GM18867 (cell line): Measurements from ENCODE around the gene IGF2BP2.
A peak's percentile ranks its signal among the peaks of the same experiment; 100 is the strongest.
"Not testable (repeated sequence)": the region's sequence is repeated elsewhere in the genome, so short reads cannot be mapped to it uniquely, and the experiment has no call there.

Experiments
- ATAC-seq: cut with Tn5 transposase; IDR thresholded peaks from one replicate; pipeline ENCODE4 v1.9.1; 2021; ENCODE audit warnings: mild to moderate bottlenecking, moderate library complexity; ENCODE audit not compliant: unreplicated experiment

The IGF2BP2 gene

DNA sequence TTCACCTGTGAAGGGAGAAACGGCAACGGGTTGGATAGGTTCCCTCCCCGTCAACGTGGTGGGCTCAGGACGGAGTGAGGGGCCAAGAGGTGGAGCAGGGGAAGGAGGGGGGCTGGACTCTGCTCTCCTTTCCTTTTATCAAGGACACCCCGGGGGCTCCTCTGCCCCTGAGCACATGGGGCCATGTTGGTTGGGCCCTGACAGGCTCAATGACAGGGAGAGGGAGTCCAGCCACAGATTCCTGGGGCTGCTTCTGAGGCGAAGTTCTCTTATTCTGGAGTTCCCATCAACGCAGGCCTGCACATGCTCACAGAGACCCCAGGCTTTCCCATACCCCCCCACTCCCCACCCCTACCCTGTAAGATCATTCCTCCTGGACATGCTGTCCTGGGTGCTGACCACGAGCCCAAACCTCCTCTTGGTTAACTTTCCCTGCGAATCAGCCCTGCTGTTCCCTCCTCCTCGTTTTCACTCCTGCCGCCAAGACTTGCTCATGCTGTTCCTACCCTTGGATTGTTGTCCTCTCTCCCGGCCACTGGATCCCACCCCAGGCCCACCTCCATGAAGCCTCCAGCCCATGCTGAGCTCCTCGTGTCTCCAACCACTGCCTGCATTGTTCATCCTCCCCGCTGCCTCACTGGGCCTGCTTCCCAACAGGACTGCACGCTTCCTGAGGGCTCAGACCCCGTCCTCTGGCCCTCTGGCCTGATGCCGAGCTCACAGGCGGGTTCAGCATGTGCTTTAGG is 177.5 kb downstream of the IGF2BP2 start:
- no peak for ATAC-seq

DNA sequence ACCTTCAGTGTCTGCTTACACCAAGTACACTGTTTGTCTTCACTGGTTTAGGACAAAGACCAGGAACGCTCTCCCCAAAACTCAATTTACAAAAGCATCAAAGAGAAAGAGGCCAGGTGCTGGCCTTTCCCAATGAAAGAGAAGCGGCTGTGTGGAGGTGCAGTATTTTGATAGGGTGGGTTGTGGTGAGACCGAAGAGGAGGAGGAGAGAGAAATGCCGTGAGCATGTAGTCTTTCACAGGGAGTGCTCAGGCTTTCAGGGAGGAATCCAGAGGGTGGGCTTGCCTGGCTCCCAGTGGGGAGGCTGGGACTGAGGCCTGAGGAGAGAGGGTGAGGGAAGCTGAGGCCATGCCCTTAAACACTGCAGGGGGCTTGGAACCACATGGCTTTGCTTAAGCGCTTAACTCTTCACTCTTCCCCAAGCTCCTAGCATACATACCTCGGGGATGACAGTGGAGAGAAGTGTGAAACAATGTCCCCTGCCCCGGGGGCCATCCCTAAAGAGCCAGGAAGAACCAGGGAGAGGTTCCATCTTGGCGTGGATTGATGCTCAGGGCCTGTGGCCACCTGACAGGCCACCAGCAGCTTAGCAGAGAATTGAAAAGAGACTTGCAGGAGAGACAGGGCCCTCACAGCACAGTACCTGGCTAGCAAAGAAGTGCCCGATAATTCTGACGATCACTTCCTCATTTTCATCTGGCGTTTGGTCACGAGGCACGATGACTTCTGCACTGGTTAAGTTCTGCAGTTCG is 178.3 kb downstream of the IGF2BP2 start:
- peak; percentile 60 for ATAC-seq

DNA sequence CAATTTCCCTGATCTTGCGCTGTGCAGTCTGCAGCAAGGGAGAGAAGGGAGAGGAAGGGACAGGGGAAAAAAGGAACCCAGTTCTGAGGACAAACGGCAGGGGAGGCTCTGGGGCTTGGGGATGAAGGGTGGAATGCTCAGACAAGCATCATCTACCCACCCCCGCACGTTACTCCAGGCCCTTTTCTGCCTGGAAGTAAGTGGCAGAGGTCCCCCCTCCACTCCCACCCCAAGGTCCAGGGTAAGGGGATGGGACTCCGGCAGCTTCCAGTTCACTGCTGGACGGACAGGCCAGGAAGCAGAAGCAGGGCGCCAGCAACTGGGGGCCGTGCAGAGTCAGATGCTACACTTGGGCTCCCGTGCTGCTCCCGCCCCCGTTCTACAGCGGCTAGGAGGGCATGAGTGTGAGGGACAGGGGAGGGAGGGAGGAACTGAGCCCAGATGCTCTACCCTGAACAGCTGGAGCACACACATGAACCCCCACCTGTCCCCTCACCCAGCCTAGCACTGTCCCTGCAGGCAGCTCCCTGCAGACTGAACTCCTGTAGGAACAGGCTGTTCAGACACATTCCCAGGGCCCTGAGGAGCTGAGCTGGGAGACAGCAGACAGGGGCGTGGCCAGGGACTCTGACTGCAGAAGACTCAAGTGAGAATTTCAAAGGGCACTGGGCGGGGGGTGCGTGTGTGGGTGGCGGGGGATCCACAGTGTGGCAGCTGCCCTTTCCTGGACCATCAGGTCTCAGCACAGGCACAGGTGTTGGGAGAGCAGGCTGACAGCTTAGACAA is 179.1 kb downstream of the IGF2BP2 start:
- ATAC-seq = no peak

DNA sequence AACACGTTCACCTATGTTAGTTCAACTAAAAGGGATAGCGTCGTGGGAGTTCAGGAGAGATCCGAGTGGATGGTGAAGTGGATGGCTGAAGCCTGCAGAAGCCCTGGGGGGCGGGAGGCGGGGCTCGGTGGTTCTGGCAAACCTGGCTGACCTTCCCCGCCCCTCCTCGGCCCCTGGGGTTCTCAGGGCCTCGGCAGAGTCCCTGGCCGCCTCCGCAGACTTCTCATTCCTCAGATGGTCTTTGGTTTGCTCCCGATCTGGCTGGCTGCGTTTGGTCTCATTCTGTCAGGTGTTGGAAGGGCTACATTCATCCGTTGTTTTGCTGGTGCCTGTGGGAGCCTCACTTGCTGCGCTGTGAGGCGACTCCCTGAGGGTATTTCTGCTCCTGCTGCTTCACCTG is 179.7 kb downstream of the IGF2BP2 start:
- ATAC-seq = not testable (repeated sequence)

DNA sequence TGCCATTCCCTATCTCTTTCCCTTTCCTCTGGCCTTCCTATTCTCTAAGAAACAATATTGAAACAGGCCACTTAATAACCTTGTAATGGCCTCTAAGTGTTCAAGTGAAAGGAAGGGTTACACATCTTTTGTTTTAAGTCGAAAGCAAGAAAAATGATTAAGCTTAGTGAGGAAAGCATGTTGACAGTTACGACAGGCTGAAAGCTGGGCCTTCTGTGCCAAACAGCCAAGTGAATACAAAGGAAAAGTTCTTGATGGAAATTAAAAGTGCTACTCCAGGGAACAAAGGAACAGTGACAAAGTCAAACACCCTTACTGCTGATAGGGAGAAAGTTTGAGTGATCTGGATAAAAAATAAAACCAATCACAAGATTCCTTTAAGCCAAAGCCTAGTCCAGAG is 184.5 kb downstream of the IGF2BP2 start:
- ATAC-seq = no peak

DNA sequence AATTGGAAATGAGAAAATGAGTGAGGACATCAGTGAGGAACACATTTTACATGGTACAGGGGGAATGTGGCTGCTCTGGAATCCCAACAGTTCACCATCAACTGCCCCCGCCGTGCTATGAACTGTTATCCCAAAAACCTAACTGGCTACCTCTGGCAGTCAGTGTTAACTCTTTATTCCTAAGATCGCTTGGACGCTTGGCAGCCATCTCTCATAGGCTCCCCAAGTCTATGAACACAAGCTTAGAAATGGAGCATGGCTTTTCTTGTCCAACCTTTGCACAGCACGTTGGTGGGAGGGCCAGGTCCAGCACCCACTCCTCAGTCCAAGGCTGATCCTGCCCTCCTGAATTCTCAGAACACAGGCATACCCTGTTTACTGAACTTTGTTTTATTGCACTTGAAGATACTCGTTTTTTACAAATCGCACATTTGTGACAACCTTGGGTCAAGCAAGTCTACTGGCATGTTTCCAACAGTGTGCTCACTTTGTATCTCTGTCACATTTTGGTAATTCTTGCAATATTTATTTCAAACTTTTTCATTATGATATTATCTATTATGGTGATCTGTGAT is 185.1 kb downstream of the IGF2BP2 start:
- ATAC-seq = no peak

DNA sequence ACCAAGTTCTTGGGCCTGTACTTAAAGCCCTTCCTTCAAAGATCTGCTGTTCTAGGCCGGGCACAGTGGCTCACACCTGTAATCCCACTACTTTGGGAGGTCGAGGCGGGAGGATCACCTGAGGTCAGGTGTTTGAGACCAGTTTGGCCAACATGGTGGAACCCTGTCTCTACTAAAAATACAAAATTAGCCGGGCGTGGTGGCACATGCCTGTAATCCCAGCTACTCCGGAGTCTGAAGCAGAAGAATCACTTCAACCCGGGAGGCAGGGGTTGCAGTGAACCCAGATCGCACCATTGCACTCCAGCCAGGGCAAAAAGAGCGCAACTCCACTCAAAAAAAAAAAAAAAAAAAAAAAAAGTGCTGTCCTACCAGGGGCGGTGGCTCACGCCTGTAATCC is 186.2 kb downstream of the IGF2BP2 start:
- ATAC-seq = not testable (repeated sequence)

DNA sequence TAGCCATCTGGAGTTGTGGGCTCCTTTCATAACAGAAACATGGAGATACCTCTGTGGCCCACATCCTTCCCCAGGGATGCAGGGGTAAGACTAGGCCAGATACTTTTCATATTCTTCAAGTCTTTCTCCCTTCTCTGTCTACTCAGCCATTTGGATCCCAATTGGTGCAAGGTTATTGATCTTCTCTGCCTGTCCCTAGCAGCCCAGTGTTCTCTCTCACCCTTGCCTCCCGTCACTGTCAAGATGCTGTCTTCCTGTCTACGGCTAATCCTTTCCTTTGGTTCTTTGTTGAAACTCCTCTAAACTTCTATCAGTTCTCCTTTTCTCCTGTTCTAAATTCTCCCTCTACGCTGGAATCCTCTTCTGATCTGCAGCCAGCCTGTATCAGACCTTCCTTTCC is 187.5 kb downstream of the IGF2BP2 start:
- ATAC-seq = no peak

DNA sequence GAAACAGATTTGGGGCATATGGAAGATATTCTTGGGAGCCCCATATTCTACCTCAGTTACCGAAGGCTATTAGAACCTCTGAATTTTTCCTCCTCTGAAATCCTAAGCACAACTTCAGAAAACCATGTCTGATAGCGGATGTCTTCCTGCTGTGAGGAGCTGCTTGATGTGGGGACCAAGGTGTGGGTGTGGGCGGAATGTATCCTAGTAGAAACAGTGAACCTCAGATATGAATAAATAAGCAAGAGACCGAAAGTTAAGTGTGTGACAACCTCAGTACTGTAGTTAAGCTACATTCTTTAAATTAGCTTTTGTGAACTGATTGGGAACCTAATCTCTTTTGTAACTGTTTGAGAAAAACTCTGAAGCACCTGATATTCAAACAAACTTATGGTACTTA is 191.8 kb downstream of the IGF2BP2 start:
- ATAC-seq = no peak

DNA sequence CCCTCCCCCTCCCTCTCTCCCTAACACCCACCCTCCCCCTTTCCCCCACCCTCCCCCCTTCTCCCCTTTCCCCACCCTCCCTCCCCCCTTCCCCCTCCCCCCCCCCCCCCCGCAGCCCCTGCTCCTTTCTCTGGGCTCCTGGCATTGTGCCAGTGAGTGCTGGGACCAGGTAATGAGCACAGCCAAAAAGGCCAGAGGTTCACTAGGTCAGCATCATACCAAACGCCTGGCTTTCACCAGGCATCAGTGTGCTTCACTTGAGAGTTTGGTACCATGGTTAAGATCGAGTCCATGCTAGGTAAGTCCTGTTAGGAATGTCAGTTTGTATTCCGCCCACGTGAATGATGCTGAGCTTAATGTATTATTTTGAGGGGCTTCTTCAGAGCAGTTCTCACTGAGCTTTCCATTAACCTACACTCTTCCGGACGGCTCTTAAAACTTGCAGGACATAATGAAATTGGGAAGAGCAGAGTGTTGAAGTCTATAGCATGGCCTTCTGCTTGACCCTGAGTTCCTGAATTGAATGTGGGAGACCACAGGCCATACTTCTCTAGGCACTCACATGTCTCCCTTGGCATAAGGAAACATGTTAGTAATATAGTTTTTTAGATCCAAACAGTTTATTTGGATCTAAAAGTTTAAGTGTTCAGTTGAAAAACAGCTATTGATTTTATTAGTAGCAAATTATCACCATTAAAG is 193.2 kb downstream of the IGF2BP2 start:
- ATAC-seq = no peak

DNA sequence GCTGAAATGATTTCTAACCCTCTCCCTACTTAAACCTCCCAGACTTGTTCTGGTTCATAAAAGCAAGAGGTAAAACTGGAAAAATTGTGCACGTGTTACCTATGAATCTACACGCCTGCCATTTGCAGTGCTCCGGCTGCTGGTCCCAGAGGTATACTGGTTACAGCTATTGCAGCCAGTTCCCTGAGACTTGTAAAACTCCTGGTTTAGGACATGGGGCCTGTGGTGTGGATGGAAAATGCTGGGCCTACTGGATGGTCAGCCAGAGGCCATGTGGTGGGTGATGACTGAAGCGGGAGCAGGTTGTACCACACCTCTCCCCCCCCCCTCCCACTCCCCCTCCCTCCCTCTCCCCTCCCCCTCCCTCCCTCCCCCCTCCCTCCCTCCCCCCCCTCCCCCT is 193.7 kb downstream of the IGF2BP2 start:
- no peak for ATAC-seq

DNA sequence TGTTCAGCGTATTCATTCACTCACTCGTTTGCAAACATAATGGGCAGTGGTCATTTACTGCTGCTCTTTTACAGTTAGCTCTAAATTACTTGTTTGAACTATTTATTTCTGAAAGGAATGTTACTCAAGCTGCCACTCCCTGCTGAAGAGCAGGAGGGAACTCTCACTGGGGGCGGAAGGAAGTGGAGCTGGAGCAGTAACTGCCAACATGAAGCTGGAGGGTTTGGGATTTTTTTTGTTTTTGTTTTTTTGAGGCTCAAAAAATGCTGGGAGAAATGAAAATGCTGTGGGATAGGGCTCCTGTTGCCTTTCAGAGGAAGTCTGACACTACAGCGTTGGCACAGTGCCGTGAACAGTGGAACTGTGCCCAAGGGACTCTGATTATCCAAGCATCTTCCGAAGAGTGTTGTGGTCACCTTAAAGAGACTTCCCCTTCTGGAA is 194.6 kb downstream of the IGF2BP2 start:
- no peak for ATAC-seq

DNA sequence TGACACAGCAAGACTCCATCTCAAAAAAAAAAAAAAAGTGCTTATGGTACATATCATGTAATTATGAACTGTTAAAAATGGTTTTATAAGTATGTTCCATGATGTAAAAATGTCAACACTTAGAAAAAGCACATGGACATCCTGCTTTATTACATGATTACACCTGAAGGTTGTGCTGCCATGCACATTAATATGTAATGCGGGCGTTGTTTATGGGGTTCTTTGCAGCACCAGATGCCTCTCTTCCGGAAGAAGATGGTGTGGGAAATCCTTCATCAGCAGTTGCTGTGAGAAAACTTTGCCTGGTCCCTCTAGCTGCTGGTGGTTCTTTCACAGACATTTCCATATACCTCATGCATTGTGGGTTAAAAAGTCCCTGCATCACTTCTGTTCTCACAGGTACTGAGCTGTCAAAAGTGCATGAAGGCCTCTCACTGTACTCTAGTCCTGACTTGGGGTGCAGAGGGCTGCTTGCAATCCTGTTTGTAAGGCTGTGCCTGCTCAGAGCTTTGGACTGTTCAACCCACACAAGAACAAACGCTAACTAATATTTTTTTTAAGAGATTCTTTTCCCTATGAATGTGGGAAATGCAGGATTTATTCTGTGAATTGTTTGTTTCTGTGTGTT is 195.2 kb downstream of the IGF2BP2 start:
- no peak for ATAC-seq

DNA sequence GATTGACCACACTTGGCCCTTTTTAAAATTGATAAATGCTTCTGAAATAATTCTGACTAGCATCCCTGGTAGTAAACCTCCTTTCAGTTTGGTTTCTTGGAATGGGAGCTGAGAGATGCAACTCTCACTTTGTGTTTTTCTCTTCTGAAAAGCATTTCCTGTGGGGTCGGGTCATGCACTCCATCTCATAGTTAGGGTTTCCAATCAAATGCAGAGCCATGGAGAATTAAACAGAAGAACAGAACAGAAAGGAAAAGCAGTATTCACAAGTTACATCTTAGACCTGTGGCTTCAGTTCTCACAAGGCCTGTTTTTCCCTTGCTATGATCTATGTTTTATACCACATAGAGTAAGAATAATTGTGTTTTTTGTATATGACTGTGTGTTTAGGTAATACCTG is 199.1 kb downstream of the IGF2BP2 start:
- ATAC-seq = no peak

DNA sequence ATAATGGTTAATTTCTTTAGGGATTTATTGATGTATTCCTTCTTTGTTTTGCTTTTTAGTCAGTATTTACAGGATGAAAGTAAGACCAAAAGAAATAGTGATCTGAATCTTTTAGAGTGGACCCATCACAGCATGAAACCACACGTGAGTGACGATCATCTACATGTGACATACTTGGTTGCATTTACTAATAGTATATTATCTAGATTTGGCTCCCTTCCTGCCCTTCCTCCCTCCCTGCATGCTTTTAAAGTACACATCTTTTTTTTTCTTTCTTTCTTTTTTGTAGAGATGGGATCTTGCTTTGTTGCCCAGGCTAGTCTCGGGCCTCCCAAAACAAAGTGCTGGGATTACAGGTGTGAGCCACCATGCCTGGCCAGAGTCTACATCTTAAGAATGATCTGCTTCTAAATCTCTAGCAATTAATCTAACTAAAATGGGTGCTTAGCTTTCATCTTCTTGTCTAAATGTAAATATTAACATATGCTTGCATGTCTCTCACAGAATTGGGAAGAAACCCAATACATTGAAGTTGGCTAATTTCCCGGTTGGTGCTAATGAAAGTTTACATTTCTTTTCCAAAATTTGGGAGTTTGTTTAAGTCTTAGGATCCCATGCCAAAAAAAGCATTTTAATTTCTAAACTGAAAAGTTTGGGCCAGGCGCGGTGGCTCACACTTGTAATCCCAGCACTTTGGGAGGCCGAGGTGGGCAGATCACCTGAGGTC is 200.7 kb downstream of the IGF2BP2 start:
- no peak for ATAC-seq

DNA sequence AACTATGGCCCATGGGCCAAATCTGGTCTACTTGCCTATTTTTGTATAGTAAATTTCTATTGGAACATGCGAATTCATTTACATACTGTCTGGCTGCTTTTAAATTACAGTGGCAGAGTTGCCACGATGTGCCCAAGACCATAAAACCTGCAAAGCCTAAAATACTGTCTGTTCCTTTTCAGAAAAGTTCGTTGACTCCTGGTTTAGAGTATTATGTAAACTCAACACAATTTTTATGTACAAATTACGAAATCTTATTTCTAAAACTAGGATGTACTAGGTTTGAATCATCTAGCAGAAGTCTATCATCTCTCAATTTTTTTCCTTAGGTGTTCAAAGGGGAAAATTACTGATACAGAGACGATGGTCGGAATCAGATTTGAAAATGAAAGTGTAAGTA is 211.8 kb downstream of the IGF2BP2 start:
- no peak for ATAC-seq

DNA sequence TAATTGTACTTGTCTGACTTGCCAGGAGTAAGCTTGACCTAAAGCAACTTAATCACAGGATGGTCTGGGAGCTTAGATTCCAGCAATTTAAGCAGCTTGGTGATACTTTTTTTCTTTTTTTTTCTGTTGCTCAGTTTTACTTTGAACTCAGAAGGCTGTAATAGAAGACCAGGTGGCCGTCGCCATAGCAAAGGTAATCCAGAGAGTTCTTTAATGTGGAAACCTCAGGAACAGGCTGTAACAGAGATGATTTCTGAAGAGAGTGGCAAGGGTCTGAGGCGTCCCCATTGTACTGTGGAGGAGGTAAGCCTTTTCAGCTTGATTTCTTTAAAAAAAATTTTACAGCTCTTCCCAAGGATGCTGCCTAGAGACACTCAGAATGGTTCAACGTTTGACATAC is 218.6 kb downstream of the IGF2BP2 start:
- ATAC-seq = no peak

DNA sequence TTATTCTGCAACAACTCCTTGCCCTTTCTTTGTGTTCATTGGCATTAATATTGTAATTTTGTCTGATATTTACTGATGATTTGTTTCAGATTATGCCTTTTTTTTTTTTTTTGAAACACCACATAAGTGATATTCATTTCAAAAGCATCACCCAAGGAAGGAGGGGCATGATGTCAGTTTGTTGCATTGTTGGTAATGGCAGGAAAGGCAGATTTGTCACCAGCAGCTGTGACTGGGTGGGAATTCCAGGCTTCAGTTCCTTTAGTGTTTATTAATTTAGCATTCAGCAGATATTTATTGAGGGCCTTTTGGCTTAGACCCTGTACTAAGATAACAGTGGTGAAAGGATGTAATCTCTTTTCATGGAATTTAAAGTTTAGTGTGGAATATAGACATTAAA is 219.3 kb downstream of the IGF2BP2 start:
- ATAC-seq = no peak

DNA sequence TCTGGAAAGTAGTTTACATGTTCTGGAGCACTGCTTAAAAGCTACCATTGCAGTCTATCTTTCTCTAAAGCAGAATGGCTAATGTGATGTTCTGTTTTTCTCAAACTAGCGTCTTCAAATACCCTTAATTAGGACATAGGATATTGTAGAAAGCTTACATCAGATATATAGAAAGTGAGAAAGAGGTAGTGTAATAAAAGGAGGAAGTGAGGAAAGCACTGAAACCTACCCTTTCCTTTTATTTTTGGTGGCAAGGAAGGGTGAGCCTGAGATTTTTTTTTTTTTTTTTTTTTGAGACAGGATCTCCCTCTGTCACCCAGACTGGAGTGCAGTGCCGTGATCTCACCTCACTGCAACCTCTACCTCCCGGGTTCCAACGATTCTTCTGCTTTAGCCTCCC is 229.3 kb downstream of the IGF2BP2 start:
- no peak for ATAC-seq

DNA sequence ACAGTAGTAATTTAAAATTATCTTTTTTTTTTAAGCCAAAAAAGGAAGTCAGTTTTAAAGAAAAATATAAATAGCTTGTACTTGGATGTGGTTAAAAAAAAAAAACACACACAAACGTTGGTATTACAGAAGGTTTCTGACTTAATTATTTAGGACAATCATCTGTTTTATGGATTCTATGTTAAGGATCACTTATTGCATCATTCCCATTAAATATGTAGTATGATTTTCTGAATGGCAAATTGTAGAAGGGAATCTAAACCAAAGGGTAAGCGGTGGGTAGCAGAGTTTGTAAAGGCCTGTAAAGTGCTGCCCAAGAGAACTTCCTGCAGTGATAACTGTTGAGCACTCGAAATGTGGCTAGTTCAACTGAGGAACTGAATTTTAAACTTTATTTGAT is 230.8 kb downstream of the IGF2BP2 start:
- no peak for ATAC-seq
